DOHH2 (cell line): ENCODE results near the gene CATSPER1.
"Not testable (repeated sequence)": the region's sequence is repeated elsewhere in the genome, so short reads cannot be mapped to it uniquely, and the experiment has no call there.

Experiments
- CTCF ChIP-seq: fragments of 200-600 bp; sonication (generic); IDR thresholded peaks from one replicate; pipeline ENCODE4 v1.5.1; 2014; ENCODE audit warnings: antibody characterized with exemption, mild to moderate bottlenecking, low read depth, low read length; ENCODE audit not compliant: poor library complexity, severe bottlenecking
- EZH2phosphoT487 ChIP-seq: fragments of 200-600 bp; sonication (generic); IDR thresholded peaks from 2 replicates; pipeline ENCODE4 v1.6.1; 2017; ENCODE audit warnings: borderline replicate concordance, mild to moderate bottlenecking, antibody characterized with exemption, low read length, moderate library complexity, mixed read lengths

GRCh38 chr11:66023186-66023440 lies 3.2 kb downstream of the CATSPER1 start:
- TF ChIP-seq CTCF, EZH2phosphoT487: not testable (repeated sequence)
